ENCODE results near the gene SMIM45.

Gene SMIM45

GRCh38 chr22:41974691-41975290, 22.8 kb downstream of the SMIM45 start:
- no peak for FAIRE-seq

- FAIRE-seq: no peak
Observed at GRCh38 chr22:41975299-41976069, 23.5 kb downstream of the SMIM45 start.

GRCh38 chr22:41976070-41976901, 24.3 kb downstream of the SMIM45 start:
- no peak for FAIRE-seq

GRCh38 chr22:41976961-41977566, 25.1 kb downstream of the SMIM45 start:
- FAIRE-seq: no peak

GRCh38 chr22:41978732-41979131, 26.8 kb downstream of the SMIM45 start:
- FAIRE-seq: no peak

- no peak for FAIRE-seq
Observed at GRCh38 chr22:41979423-41980250, 27.7 kb downstream of the SMIM45 start.

- FAIRE-seq: no peak
Observed at GRCh38 chr22:41982865-41983264, 30.9 kb downstream of the SMIM45 start.

- FAIRE-seq: no peak
Observed at GRCh38 chr22:41983513-41984405, 31.8 kb downstream of the SMIM45 start.

- FAIRE-seq: no peak
Observed at GRCh38 chr22:41987276-41987675, 35.3 kb downstream of the SMIM45 start.

- FAIRE-seq: no peak
Observed at GRCh38 chr22:41989246-41989645, 37.3 kb downstream of the SMIM45 start.

GRCh38 chr22:41991111-41991510, 39.2 kb downstream of the SMIM45 start:
- no peak for FAIRE-seq

- no peak for FAIRE-seq
Observed at GRCh38 chr22:41992496-41992895, 40.5 kb downstream of the SMIM45 start.

GRCh38 chr22:41995211-41995610, 43.3 kb downstream of the SMIM45 start:
- no peak for FAIRE-seq

- no peak for FAIRE-seq
Observed at GRCh38 chr22:41996826-41997225, 44.9 kb downstream of the SMIM45 start.

GRCh38 chr22:41998361-41999261, 46.7 kb downstream of the SMIM45 start, which contains the start of gene WBP2NL:
TSS of gene WBP2NL (plus strand) at chr22:41998788. CDS start at chr22:41998819, 31 bp downstream.
- no peak for FAIRE-seq

GRCh38 chr22:42000466-42000865, 48.5 kb downstream of the SMIM45 start:
- FAIRE-seq: no peak

- FAIRE-seq: no peak
Observed at GRCh38 chr22:42001121-42001520, 49.2 kb downstream of the SMIM45 start.

- FAIRE-seq: no peak
Observed at GRCh38 chr22:42001706-42002105, 49.8 kb downstream of the SMIM45 start.

GRCh38 chr22:42007922-42008321, 56.0 kb downstream of the SMIM45 start:
- no peak for FAIRE-seq
